NCI-H526 treated with DMSO at 0.1 percent for 48 hours (cell line): Measurements from ENCODE around the gene WDR70.
"Not testable (repeated sequence)": the region's sequence is repeated elsewhere in the genome, so short reads cannot be mapped to it uniquely, and the experiment has no call there.

ENCODE experiments used
- DNase-seq: peaks from one replicate; lab custom pipeline; 2025; lab: John Stamatoyannopoulos, UW

The WDR70 gene

DNA sequence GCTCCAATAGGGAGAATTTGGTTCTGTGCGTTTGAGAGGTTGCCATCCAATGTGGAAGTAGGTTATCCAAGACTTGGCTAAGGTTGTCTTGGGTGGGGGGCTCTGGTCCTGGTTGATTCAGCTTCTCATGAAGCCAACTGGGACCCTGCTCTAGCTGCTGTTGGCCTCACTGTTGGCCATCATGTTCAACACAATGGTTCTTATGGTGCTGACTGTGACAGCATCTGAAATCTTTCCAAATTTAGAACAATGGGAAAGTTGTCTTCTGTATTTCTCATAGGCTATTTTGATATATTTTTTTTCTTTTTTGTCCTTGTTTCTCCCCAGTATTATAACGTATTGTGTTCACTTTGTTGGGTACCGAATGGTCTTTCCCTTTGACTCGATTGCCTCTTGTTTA, 388.8 kb downstream of the WDR70 start:
- DNase-seq: no peak

DNA sequence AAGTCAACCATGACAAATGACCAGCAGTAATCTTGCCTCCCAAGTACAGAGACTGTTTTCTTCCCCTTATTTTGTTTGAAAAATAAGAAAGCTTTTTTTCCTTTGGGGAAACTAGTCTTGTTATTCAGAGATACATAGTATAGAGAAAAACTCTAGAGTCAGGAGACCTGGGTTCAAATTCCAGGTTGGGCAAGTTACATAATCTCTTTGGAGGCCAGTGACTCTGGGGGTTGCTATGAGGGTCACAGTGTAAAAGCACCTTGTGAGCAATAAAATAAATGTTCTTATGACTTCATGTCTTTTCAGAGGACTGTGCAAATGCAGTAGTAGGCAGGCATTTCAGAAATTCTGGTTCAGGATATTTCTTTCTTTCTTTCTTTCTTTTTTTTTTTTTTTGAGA, 389.3 kb downstream of the WDR70 start:
- DNase-seq: no peak

DNA sequence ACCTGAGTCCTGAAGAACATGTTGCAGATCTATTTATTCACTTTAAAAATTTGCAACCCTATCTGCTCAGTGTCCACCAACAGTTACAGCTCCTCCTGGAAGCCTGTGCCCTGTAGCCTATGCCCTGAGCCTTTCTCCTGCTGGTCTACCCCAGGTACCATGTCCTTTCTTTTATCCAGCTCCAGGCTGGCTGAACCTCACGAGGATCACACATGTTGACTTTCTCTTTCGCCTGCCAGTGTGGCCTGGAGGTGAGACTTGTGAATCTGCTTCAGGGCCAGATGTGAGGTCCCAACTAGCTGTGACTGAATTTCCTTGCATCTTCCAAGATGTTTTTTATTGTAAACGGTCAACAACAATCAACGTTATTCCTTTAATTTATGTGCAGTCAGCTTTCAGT, 390.0 kb downstream of the WDR70 start:
- no peak for DNase-seq

DNA sequence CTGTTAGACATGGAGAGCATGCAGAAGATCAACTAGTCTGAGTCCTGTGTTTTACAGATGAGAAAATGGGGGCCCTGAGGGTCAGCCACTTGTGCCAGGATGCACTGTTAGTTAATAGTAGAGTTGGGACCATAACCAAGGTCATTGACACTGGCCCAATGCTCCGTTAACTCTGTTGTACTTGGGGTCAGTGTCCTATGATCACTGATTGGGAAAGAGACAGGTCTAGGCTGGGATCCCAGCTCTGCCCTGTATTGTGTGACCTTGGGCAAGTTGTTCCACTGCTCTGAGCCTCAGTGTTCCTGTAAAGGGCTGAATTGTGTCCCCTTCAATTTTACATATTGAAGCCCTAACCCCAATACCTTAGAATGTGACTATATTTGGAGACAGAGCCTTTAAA, 390.7 kb downstream of the WDR70 start:
- no peak for DNase-seq

DNA sequence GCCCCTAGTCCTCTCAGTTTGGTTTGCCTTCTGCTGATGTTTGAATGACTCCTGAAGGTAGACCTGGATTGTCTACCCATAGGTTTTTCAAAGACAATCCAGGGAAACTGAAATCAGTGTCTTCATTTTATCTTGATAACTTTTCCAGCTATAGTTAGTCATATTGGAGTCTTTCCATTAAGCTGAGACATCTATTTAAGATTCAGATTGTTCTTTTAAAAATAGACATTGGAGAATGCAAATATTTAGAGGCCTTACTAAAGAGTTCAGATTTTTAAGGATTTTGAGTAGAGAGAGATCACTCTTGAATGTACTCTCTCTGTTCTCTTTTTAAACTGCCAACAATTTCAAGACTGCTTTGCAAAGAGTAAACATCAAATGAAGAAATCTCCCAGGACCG, 391.7 kb downstream of the WDR70 start:
- no peak for DNase-seq

DNA sequence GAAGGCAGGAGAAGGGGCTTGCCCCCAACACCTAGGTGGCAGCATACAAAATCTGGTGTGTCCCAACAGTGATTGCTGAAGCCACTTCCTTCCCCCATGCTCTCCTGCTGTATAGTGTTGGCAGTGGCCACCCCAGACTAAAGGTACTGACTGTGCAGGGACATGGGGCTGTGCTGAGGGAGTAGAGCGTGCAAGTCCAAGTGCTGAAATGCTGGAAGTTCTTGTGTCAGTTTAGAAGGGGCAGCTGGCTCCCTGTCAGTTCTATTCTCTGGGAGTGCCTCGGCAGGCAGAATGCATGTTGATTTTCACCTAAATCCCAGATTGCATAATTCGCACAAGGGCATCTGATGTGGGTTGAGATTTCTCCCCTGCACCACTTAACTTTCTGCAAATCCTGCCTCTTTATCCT, 392.1 kb downstream of the WDR70 start:
- no peak for DNase-seq

DNA sequence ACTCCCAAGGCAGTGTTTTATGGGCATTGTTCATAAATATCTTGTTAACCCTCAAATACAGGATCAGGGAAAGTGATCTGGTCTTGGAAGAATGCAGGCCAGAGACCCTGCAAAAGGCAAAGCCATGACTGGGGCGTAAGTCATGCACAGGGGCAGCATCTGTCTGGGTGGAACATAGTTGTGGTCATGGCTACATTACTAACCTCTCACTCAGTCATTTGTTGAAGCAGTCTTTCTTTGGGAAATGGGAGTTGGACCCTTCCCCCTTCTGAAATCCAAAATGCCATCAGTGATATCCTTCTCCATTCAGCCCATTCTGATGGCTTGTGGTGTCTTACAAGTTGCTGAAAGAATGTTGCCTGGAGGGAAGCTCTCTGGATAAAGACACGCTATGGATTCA, 392.6 kb downstream of the WDR70 start:
- DNase-seq: no peak

DNA sequence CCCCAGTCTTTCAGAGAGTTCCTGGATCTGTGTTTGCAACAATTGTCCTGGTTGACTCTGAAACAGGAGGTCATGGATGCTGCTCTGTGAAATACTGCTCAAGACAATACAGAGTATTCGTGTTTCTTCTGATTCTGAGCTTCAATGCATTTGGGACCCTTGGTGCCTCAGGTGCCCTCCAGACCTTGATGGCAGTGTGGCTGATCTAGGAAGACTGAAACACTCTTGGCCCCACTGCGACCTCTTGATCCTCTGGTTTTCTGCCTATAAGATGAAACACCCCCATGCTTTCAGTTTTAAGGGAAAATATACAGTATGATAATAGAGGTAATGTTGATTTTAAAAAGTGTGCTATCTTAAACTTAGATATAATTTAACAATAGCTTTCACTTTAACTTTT, 393.1 kb downstream of the WDR70 start:
- no peak for DNase-seq

DNA sequence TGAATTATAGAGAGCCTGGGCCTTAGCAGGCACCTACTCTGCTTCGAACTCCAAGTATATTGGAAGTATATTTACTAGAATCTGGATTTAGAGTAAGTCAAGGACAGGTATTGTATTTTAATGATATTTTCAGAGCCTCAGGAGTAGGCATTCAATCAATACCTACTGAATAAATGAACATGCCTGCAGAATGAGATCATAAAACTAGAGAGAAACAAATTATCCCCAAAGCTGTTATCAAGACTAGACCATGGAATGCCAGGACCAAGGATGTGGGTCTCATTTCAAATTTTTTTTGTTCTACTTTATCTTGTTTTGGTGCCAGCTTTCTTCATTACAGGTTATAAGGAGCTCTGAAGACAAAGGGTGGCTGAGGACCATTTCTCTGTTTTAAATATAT, 394.7 kb downstream of the WDR70 start:
- DNase-seq: no peak

DNA sequence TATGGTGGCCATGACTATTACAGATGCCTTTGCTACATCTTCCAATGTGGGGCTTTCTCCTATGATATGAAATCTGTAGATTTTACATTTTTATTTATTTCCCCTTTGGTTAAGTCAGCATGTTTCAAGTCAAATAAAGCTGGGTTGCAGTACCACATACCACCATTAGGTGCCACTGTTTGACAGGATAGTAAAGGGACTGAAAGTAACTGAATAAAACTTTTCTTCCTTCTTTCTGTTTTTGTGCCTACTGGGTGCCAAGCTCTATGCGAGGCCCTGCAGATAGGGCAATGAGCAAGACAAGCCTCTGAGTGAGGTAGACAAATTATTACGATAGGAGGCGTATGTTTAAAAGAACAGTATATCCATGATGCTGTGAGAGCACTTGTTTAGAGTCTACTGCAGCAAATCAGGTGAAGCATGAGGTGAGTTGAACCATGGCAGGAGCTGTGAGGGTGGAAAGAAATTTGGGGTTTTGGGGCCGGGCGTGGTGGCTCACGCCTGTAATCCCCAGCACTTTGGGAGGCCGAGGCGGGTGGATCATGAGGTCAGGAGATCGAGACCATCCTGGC, 395.9 kb downstream of the WDR70 start:
- DNase-seq: no peak

DNA sequence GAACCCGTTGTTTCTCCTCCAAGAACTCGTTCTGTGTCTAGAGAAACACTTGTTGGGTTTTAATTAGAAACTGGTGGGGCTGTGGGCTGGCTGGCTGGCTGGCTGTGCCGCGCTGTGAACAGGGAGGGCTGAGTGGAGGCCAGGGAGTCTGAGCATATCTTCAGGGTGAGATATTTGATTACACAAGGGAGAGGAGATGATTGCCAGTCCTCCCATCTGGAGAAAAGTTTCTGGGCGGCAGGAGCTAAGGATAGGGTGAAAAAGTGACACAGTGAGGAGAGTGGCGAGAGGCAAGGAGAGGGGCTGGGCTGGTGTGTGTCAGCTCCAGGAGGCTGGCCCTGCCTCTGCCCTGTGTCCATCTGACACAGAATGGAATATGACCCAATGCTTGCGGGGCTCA, 397.7 kb downstream of the WDR70 start:
- DNase-seq: no peak

DNA sequence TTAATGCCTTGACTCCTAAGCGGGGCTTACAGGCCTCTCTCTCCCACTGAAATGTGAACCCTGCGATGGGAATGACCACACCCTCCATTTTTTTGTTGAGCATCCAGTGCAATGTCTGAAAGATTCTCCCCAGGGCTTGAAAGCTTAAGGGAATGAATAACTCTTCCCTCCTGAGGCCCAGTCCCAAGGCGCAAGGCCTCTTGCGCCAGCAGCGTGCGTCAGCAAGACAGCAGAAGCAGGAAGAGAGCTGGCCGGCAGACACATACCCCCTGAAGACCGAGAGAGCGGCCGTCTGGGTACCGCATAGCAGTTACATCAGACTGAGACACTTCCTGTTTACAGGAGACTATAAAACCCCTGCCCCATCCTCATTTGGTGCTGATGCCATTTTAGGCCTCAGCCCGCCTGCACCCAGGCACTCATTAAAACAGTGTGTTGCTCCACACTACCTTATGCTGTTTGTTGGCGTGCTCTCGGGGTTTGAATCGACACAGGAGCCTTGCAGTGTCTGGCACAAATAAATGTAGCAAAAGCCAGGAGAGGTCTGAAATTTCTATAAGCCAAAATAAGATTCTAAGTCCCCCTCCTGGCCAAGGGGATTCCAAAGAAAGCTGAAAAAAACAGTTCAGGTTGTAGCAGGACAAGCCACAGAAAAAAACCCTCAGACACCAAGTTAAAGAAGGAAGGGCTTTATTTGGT, 398.5 kb downstream of the WDR70 start:
- DNase-seq: no peak

DNA sequence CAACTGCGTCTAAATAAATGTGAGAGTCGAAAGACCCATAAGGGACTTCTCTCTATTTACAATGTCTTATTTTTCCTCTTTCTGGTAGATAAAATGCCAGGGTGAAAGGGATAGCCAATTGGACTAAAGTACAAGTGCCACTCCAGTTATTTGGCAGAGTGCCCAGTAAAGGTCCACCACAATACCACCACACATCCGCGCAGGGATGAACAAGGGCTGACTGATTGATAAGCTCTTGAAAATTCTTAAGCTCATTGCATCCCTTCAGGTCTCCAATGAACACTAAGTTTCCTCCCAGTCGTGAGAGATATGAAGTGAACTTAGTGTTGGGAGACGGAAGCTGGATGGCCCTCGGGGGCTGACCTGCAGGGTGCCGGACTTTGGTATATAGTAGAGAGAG, 402.3 kb downstream of the WDR70 start:
- not testable (repeated sequence) for DNase-seq

DNA sequence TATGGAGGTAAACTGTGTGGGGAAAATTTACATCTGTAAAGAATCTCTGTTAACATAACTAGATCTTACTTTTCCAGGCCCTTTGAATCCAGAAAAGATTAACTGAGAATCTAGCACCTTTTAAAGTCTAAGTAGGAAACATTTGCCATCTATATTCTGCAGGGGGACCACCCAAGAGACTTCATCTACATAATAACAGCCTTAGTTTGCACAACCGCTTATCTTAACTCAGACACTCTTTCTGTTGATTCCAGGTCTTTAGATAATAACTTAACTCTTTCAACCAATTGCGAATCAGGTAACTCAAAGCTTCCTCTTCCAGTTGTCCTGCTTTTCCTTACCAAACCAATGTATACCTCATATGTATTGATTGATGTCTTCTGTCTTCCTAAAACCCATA, 407.3 kb downstream of the WDR70 start:
- DNase-seq: no peak

DNA sequence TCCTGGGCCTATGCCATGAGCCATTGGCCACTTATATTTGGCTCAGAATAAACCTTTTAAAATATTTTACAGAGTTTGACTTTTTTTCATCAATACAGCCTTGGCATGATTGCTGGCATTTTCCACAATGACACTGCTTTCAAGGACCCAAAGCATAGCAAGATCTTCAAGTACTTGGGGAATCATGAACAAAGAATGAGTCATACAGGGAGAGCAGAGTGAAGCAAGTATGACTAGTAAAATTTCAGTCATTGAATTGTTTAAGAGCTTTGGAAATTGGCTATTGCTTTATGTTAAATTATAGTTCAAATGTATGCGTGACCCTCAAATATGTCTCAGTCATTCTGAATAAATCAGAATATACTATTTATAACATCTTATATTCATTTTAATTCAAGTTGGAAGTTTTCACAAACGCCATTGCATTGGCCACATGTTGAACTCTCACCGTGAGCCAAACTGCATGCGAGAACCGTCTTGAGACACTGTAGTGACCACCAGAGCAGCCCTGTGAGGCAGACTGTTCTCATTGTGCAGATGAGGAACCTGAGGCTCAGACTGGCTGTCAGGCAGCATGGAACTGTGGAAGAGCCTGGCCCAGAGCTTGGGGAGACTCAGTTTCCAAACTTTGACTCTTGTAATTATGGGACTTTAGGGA, 407.9 kb downstream of the WDR70 start:
- DNase-seq: no peak

DNA sequence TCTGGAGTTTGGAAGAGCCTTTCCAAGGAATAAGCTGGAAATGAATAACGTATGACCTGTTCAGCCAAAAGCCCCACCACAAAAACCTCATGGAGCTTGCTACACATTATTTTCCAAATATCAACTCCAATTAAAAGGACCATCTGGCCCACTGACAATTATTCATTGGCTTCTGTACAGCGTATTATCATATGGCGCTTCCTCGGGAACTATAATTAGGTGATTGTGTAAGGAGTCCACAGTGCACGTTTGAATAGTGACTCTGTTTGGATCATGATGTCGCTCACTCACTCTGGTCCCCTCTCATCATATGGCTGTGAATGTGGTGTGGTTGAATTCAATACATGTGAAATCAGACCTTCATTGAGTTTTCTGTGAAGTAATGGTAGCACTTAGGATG, 408.6 kb downstream of the WDR70 start:
- no peak for DNase-seq

DNA sequence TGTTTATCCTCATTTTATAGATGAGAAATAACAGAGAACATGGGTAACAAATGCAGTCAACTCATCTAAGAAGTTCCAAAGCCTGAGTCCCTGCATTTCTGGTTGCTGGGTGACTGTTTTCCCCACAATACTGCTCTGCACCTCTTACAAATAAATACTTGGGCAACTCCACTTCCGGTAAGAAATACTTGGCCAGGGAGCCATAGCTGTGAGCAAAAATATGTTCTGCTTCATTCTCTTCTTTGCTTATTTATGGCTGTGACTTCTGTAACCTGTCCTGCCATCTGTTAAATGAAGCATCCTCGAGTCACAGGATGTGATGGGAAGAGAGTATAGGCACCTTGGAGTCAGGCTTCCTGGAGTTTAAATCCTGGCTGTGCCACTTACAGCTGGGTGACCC, 410.9 kb downstream of the WDR70 start:
- DNase-seq: no peak

DNA sequence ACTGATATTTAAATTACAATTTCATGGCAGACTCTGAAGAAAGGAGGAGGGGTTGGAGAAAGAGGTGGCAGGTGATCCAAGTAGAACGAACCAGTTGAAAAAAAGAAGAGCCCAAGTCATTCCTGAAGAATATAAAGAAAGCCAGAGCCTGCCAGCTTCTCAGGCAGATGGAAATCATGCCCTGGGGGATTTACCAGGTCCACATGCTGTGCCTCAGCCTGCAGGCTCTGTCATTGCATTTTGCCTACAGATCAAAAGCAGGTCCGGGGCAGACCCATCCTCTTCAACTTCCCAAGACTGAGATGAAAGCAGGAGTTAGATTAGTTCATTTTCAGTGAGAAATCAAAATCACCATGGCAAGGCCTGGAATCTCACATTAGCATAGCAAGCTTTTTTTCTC, 412.2 kb downstream of the WDR70 start:
- DNase-seq: no peak

DNA sequence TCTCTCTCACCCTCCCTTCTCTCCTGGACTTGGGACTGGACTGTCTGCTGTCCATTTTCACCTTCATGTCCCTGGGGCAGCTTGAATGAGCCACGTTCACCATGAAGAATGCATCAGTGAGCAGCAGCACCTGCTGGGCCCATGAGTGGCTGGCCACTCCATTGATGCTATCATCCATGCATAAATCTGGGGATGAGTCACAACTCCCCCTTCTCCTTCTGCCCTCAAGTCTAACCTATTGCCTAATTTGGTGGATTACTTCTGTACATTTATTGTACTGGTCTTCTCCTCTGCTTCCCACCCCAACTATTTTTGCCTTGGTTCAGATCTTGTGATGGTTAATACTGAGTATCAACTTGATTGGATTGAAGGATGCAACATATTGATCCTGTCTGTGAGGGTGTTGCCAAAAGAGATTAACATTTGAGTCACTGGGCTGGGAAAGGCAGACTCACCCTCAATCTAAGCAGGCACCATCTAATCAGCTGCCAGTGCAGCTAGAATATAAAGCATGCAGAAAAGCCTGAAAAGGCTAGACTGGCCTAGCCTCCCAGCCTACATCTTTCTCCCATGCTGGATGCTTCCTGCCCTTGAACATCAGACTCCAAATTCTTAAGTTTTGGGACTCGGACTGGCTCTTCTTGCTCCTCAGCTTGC, 414.0 kb downstream of the WDR70 start:
- no peak for DNase-seq

DNA sequence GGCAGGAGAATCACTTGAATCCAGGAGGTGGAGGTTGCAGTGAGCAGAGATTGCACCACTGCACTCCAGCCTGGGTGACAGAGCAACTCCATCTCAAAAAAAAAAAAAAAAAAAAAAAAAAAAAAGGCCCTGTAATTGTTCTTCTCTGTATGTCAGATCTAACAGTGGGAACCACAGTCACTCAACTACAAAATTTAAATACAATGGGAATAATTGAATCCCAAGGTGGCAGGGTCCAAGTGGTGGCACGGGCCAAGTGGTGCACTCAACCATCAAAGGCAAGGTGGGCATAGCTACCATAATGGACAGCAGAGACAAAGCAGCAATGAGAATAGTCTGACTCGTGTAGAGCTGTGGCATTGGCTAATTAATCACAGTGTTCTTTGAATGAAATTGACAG, 416.2 kb downstream of the WDR70 start:
- DNase-seq: not testable (repeated sequence)

DNA sequence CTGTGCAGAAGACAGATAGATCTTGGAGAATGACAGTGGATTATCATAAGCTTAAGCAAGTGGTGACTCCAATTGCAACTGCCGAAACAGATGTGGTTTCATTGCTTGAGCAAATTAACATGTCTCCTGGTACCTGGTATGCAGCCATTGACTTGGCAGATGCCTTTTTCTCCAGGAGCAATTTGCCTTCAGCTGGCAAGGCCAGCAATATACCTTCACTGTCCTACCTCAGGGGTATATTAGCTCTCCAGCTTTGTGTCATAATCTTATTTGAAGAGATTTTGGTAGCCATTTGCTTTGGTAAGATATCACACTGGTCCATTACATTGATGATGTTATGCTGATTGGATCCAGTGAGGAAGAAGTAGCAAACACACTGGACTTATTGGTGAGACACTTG, 417.3 kb downstream of the WDR70 start:
- not testable (repeated sequence) for DNase-seq

DNA sequence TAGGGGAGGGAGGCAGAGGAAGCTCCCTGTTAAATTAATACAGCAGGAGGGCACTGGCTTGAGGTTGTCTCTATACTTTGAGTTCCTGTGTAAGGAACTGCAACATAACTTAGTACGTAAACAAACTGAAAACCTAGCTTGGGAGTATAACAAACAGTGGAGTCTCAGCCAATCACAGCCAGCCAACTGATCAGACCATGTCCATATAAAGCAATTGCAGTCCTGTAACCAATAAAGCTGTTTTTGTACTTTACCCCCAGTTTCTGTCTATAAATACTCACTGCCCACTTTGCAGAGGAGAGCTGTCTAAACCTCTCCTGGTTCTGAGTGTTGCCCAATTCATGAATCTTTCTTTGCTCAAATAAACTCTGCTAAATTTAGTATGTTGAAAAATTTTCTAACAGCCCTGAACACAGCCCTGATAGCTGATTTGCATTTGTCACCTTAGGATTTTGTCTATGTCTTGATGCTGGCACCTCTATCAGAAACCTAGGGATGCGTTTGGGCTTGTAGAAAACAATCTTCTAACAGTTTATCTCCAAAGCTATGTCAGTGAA, 420.8 kb downstream of the WDR70 start:
- DNase-seq: no peak

DNA sequence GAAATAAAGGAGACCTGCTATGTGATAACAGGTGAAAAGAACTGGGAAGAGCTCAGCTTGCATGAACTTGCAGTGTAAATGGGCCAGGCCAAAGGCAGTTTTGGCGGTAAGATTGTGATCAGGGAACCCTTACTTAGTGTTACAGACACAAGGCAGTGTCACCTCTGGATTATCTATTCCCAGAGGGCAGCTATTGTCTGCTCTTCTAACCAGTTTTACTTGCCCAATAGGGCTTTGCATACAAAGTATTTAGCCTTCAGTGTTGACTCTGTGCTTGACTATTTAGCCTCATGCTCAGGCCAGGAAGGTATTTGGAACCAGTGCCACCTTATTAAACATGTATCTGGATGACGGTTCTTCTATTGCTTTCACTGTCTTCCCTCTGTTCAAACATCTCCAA, 422.4 kb downstream of the WDR70 start:
- DNase-seq: no peak
